A549 (cell line): ENCODE results near the gene B3GNT8. TPM values are rescaled to one million over a fixed set of nuclear protein-coding genes. Genes with fewer than 3 reads are reported as not detected.

Source experiments
- ATAC-seq, 2 experiments: fragments of 200-7000 bp in 1 of 2; fragments of >200 bp in 1 of 2; cut with Nextera tagmentation in 1 of 2; cut with Tn5 transposase in 1 of 2; 3 replicates each; pipeline versions ENCODE4 v1.8.0 to v1.9.1; 2018 to 2020; ENCODE audit warnings: mild to moderate bottlenecking in 1 of 2, moderate library complexity in 1 of 2
- CTCF ChIA-PET: fragments of 300-600 bp; sonication (Branson Sonifier 250); formaldehyde crosslinking; extraction: SDS; loops from one replicate; lab custom pipeline; 2021; ENCODE audit warnings: antibody characterized with exemption, inconsistent platforms; lab: Yijun Ruan, JAX
- POLR2A ChIA-PET: fragments of 350-600 bp; formaldehyde crosslinking; extraction: SDS; loops from one replicate; lab custom pipeline; 2021; ENCODE audit warnings: antibody characterized with exemption, inconsistent platforms; lab: Yijun Ruan, JAX
- DNase-seq, 2 experiments: peaks; one replicate each; pipeline versions ENCODE4 v3.0.0 to v3.0.0-alpha.2; 2011 to 2016; ENCODE audit warnings: low read depth in 1 of 2, low spot score in 1 of 2
- FAIRE-seq: peaks from 2 replicates; lab custom pipeline; 2011; peaks lifted over from hg19 to GRCh38; lab: Jason Lieb, UNC
- H3K27ac ChIP-seq, 2 experiments: fragments of >200 bp; sonication (Bioruptor Twin); formaldehyde crosslinking; 3 replicates each; pipeline ENCODE4 v1.5.1; 2016 to 2017
- H3K4me1 ChIP-seq: fragments of >200 bp; sonication (Bioruptor Twin); formaldehyde crosslinking; 3 replicates; pipeline ENCODE4 v1.6.1; 2016
- H3K4me2 ChIP-seq: fragments of >200 bp; sonication (Bioruptor Twin); formaldehyde crosslinking; 3 replicates; pipeline ENCODE4 v1.6.1; 2016
- H3K4me3 ChIP-seq: fragments of >200 bp; sonication (Bioruptor Twin); formaldehyde crosslinking; 3 replicates; pipeline ENCODE4 v1.5.1; 2016
- H3K9me3 ChIP-seq: fragments of >200 bp; sonication (Bioruptor Twin); formaldehyde crosslinking; 3 replicates; pipeline ENCODE4 v1.6.1; 2016
- ATOH8 ChIP-seq: fragments of 250-450 bp; sonication (Bioruptor Pico); IDR thresholded peaks from 2 replicates; pipeline ENCODE4 v1.5.0; 2020; ENCODE audit warnings: low read depth, mild to moderate bottlenecking, moderate library complexity
- BHLHE40 ChIP-seq: IDR thresholded peaks from 2 replicates; pipeline ENCODE4 v1.6.1; 2012; ENCODE audit warnings: low read depth, low read length, inconsistent platforms
- CHD2 ChIP-seq: fragments of 150-350 bp; IDR thresholded peaks from 2 replicates; pipeline ENCODE4 v1.6.1; 2014; ENCODE audit warnings: low read length; ENCODE audit not compliant: partially characterized antibody
- E2F6 ChIP-seq: IDR thresholded peaks from 2 replicates; pipeline ENCODE4 v1.6.1; 2012; ENCODE audit warnings: low read depth, borderline replicate concordance
- FOXS1 ChIP-seq: fragments of 250-450 bp; sonication (Bioruptor Pico); IDR thresholded peaks from 2 replicates; pipeline ENCODE4 v1.5.0; 2020; ENCODE audit warnings: mild to moderate bottlenecking, moderate library complexity
- HEYL ChIP-seq: fragments of 250-450 bp; sonication (Bioruptor Pico); IDR thresholded peaks from 2 replicates; pipeline ENCODE4 v1.8.0; 2021; ENCODE audit warnings: mild to moderate bottlenecking, moderate library complexity
- MAZ ChIP-seq: fragments of 150-350 bp; IDR thresholded peaks from 2 replicates; pipeline ENCODE4 v1.6.1; 2014; ENCODE audit warnings: antibody characterized with exemption, low read depth, low read length, borderline replicate concordance
- NR3C1 ChIP-seq: fragments of >200 bp; sonication (Bioruptor Twin); formaldehyde crosslinking; IDR thresholded peaks from 3 replicates; pipeline ENCODE4 v1.6.1; 2017
- POLR2A ChIP-seq: IDR thresholded peaks from 2 replicates; pipeline ENCODE4 v1.6.1; 2012; ENCODE audit warnings: mild to moderate bottlenecking, low read length
- SMC3 ChIP-seq: fragments of >200 bp; sonication (Bioruptor Twin); formaldehyde crosslinking; IDR thresholded peaks from 3 replicates; pipeline ENCODE4 v1.6.1; 2018; ENCODE audit warnings: inconsistent platforms
- TFCP2L1 ChIP-seq: fragments of 250-450 bp; sonication (Bioruptor Pico); IDR thresholded peaks from 2 replicates; pipeline ENCODE4 v1.5.0; 2021; ENCODE audit warnings: mild to moderate bottlenecking
- ZFP36 ChIP-seq: fragments of 450-650 bp; IDR thresholded peaks from 2 replicates; pipeline ENCODE4 v1.6.1; 2014; ENCODE audit warnings: borderline replicate concordance; ENCODE audit not compliant: partially characterized antibody
- WGBS: methylation state at CpG from one replicate; pipeline ENCODE4 v1.1.6; 2017; ENCODE audit errors: missing lambda C conversion rate; 5-methylcytosine and 5-hydroxymethylcytosine counted together
- polyA plus RNA-seq, 4 experiments: library from polyadenylated mRNA; depleted of rRNA in 3 of 4; stranded (reverse); fragments of >200 nt; fragmentation: RNase III in 1 of 4; extraction: RNeasy Plus Mini Kit Qiagen cat#74134 plus additional on column Dnase treatment in 1 of 4; gene quantifications; 2 replicates in 3 of 4; 3 replicates in 1 of 4; pipeline ENCODE4 v1.2.3, GENCODE V29; 2011 to 2017
- TF ChIP-seq, protein P1 (sequence below): fragments of >200 bp; sonication (Bioruptor Twin); formaldehyde crosslinking; IDR thresholded peaks from 2 replicates; pipeline ENCODE4 v1.6.1; 2016
- TF ChIP-seq, protein P2 (sequence below): IDR thresholded peaks from 2 replicates; pipeline ENCODE4 v1.6.1; 2012
- TF ChIP-seq, protein P3 (sequence below): IDR thresholded peaks from 2 replicates; pipeline ENCODE4 v1.6.1; 2012
- TF ChIP-seq, protein P4 (sequence below): fragments of >200 bp; sonication (Bioruptor Twin); formaldehyde crosslinking; IDR thresholded peaks from 3 replicates; pipeline ENCODE4 v1.5.1; 2016

B3GNT8 gene
- polyA plus RNA-seq, 2 of the 4 experiments (the other 2 are of a cell fraction), result not detected

- no peak; a peak in 1 of 6 replicates for ATAC-seq
- CTCF ChIA-PET, result interaction anchor here (0.6 to 2.2 kb wide), 5 partner anchors 18 to 131 kb away, joined by 3 to 8 read pairs (median 3); partner anchors contain the start of gene DMAC2
- H3K4me2 ChIP-seq, result no peak overlapping the region
Measured at GRCh38 chr19:41411968-41412265, 15.3 kb downstream of the B3GNT8 start.

DNA sequence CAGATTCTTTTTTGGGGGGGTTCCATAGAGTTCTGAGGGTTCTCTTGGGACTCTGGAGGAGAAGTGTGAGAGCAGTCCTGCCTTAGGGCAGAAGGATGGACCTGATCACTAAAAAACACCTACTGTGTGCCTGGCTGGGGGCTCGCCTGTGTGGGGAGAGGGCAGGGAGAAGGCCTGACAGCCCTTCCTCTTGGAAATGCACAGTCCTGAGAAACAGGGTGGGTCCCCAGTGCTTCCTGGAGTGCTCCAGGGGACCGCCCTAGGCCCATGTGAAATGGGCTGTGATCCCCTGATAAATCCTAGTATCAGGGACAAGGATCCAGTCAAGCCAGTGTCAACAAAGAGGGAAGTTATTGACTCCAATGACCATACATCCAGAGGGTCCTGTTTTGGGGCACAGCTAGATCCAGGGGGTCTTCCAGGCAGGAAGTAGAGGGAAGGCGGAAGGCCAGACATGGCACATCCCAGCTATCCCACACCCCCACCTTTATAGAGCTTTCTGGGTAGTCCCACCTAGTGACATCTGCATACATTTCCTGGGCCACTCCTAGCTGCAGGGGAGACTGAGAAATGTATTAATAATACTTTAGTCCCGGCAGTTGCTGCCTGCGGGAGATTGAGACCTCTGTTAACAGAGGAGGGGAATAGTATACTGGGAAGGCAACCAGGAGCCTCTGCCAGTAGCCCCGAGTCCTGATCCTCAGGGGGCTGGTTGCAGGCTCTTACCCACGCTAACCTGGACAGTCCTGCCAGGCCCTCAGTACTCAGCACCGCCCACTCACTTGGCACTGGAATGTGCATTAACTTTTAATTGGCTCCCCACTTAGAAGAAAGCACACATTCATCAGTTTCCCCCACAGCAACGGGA, 15.8 kb downstream of the B3GNT8 start:
- H3K27ac ChIP-seq, result no peak overlapping the region

More at GRCh38 chr19:41411968-41412265, 15.3 kb downstream of the B3GNT8 start:
- FAIRE-seq, result no peak
- peaks cover 12% of the 10 kb centered on the region for H3K4me1 ChIP-seq
- TF ChIP-seq E2F6 (no peak), POLR2A (no peak), ATOH8 (CRISPR knock-in tag) (no peak), BHLHE40 (no peak)
- TF ChIP-seq, protein P1, sequence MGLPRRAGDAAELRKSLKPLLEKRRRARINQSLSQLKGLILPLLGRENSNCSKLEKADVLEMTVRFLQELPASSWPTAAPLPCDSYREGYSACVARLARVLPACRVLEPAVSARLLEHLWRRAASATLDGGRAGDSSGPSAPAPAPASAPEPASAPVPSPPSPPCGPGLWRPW, result no peak
- TF ChIP-seq, protein P2, sequence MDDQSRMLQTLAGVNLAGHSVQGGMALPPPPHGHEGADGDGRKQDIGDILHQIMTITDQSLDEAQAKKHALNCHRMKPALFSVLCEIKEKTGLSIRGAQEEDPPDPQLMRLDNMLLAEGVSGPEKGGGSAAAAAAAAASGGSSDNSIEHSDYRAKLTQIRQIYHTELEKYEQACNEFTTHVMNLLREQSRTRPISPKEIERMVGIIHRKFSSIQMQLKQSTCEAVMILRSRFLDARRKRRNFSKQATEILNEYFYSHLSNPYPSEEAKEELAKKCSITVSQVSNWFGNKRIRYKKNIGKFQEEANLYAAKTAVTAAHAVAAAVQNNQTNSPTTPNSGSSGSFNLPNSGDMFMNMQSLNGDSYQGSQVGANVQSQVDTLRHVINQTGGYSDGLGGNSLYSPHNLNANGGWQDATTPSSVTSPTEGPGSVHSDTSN, result no peak
- no peaks in the 10 kb centered on the region for H3K9me3 ChIP-seq
- POLR2A ChIA-PET, result no interaction called here
- DNase-seq, result no peak
- H3K27ac ChIP-seq, result no peak overlapping the region
- no peak overlapping the region for H3K4me3 ChIP-seq
- 78% methylated on average over 11 of the region's 11 CpGs for WGBS

DNA sequence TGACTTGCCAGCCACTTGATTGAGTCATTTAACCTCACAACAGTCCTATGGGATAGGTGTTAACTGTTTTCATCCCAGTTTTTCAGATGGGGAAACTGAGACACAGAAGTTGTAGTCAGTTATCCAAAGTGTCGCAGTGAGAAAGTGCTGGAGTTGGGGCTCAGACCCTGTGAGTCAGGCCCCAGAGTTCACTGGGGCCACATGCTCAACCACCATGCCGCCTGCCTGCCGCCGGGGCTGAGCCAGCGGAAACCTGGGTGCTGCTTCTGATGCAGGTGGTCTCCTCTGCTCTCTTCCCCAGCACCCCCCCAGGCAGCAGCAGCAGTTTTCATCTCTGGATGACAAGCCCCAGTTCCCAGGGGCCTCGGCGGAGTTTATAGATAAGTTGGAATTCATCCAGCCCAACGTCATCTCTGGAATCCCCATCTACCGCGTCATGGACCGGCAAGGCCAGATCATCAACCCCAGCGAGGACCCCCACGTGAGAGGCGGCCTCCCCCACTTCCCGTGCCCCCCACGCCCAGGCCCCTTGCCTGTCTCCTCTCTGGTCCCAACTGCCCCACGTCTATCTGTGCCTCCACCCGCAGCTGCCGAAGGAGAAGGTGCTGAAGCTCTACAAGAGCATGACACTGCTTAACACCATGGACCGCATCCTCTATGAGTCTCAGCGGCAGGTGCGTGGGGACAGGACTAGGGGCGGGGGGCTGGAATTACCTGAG, 16.7 kb downstream of the B3GNT8 start:
- whole genome bisulfite sequencing, result 89% methylated on average over 23 of the region's 23 CpGs
- DNase-seq (no peak), FAIRE-seq (no peak), ATAC-seq (no peak)
- no peaks in the 10 kb centered on the region for H3K9me3 ChIP-seq
- no peak overlapping the region for H3K4me2 ChIP-seq
- H3K27ac ChIP-seq, result no peak overlapping the region
- H3K4me1 ChIP-seq, result peaks cover 12% of the 10 kb centered on the region
- ChIA-PET CTCF (interaction anchor here (0.7 to 4.2 kb wide), 9 partner anchors 12 to 187 kb away, joined by 3 to 27 read pairs (median 4); partner anchors contain the start of gene TGFB1), POLR2A (interaction anchor here (0.6 to 2.9 kb wide), 3 partner anchors 29 to 54 kb away, joined by 3 to 20 read pairs (median 10); partner anchors contain the start of genes B9D2 and DMAC2)
- no peak overlapping the region for H3K4me3 ChIP-seq
- TF ChIP-seq CHD2 (no peak), BHLHE40 (no peak), TFCP2L1 (CRISPR knock-in tag) (no peak), FOXS1 (CRISPR knock-in tag) (no peak)

More for the DNA sequence above, 15.8 kb downstream of the B3GNT8 start:
- DNase-seq, result no peak
- ChIA-PET POLR2A (no interaction called here), CTCF (interaction anchor here (0.6 to 2.2 kb wide), 3 partner anchors 20 to 131 kb away, joined by 3 to 8 read pairs (median 7); partner anchors contain the start of gene DMAC2)
- H3K4me2 ChIP-seq, result no peak overlapping the region
- H3K4me3 ChIP-seq, result no peak overlapping the region
- H3K4me1 ChIP-seq, result peaks cover 12% of the 10 kb centered on the region
- 69% methylated on average over 9 of the region's 9 CpGs for WGBS
- no peak for ATAC-seq
- H3K9me3 ChIP-seq, result no peaks in the 10 kb centered on the region
- no peak for TF ChIP-seq CHD2
- TF ChIP-seq NR3C1, result no peak
- no peak for TF ChIP-seq MAZ
- TF ChIP-seq, protein P3, sequence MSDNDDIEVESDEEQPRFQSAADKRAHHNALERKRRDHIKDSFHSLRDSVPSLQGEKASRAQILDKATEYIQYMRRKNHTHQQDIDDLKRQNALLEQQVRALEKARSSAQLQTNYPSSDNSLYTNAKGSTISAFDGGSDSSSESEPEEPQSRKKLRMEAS, result no peak
- no peak for TF ChIP-seq HEYL (CRISPR knock-in tag)
- TF ChIP-seq, protein P4, sequence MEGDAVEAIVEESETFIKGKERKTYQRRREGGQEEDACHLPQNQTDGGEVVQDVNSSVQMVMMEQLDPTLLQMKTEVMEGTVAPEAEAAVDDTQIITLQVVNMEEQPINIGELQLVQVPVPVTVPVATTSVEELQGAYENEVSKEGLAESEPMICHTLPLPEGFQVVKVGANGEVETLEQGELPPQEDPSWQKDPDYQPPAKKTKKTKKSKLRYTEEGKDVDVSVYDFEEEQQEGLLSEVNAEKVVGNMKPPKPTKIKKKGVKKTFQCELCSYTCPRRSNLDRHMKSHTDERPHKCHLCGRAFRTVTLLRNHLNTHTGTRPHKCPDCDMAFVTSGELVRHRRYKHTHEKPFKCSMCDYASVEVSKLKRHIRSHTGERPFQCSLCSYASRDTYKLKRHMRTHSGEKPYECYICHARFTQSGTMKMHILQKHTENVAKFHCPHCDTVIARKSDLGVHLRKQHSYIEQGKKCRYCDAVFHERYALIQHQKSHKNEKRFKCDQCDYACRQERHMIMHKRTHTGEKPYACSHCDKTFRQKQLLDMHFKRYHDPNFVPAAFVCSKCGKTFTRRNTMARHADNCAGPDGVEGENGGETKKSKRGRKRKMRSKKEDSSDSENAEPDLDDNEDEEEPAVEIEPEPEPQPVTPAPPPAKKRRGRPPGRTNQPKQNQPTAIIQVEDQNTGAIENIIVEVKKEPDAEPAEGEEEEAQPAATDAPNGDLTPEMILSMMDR, result no peak
- TF ChIP-seq ZFP36, result no peak
- TF ChIP-seq SMC3, result no peak
- FAIRE-seq, result no peak
